SK-MEL-5 (cell line): ENCODE results near the gene ERC1. TPM values are rescaled to one million over a fixed set of nuclear protein-coding genes. Genes with fewer than 3 reads are reported as not detected.

Experiments
- DNase-seq: peaks from one replicate; pipeline ENCODE4 v3.0.0-alpha.2; 2016; ENCODE audit warnings: low read depth, low spot score
- in situ Hi-C: cut with HindIII; loops from 2 replicates; pipeline ENCODE4 v1.10.0; 2016; ENCODE audit warnings: low sequenced_read_pairs, high pct_unique_total_duplicates, low pct_unique_long_range_greater_than_20kb
- polyA plus RNA-seq, 2 experiments: library from polyadenylated mRNA; depleted of rRNA; stranded (reverse); fragments of >200 nt; gene quantifications; 2 replicates each; pipeline ENCODE4 v1.2.3, GENCODE V29; 2015
- total RNA-seq: library from RNA; depleted of rRNA; stranded (reverse); fragments of >200 nt; shearing (Covaris generic); gene quantifications from 2 replicates; pipeline ENCODE4 v1.2.3, GENCODE V29; 2014; rRNA removed

ERC1 gene
- total RNA-seq: 14.3 and 14.4 TPM in 2 replicates
- 12.2 and 12.8 TPM in 2 replicates for polyA plus RNA-seq (2015; cell fraction: cytosol; rRNA removed)
- polyA plus RNA-seq (2015; cell fraction: nucleus; rRNA removed): 3.7 and 4.8 TPM in 2 replicates

GRCh38 chr12:990661-991349, at the start of gene ERC1:
Gene ERC1, plus strand, starts transcription at chr12:991223. Its CDS starts 36,681 bp downstream, at chr12:1027904.
- in situ Hi-C loops: no loop called here

GRCh38 chr12:943051-943450, 48.0 kb upstream of the ERC1 start:
- no peak for DNase-seq
- in situ Hi-C loops: no loop called here

More at GRCh38 chr12:990661-991349, at the start of gene ERC1:
- DNase-seq: peak; percentile 90

GRCh38 chr12:944211-944610, 46.8 kb upstream of the ERC1 start:
- in situ Hi-C loops: no loop called here
- no peak for DNase-seq

GRCh38 chr12:946212-946611, 44.8 kb upstream of the ERC1 start:
- DNase-seq: no peak
- in situ Hi-C loops: no loop called here

- in situ Hi-C loops: no loop called here
- DNase-seq: no peak
These were observed 44.4 kb upstream of the ERC1 start for GRCh38 chr12:946631-947030.

GRCh38 chr12:948238-948637, 42.8 kb upstream of the ERC1 start:
- in situ Hi-C loops: no loop called here
- no peak for DNase-seq

- in situ Hi-C loops: no loop called here
- DNase-seq: peak; percentile 99
These were observed 41.4 kb upstream of the ERC1 start, which contains the start of gene RAD52 for GRCh38 chr12:949453-950191. Gene RAD52, minus strand, starts transcription at chr12:949694. Its CDS starts 16,636 bp downstream, at chr12:933058.

GRCh38 chr12:951176-951575, 39.8 kb upstream of the ERC1 start:
- in situ Hi-C loops: no loop called here
- no peak for DNase-seq

GRCh38 chr12:953776-954175, 37.2 kb upstream of the ERC1 start:
- in situ Hi-C loops: no loop called here
- DNase-seq: no peak

GRCh38 chr12:954741-955140, 36.3 kb upstream of the ERC1 start:
- in situ Hi-C loops: no loop called here
- no peak for DNase-seq

- in situ Hi-C loops: no loop called here
- DNase-seq: no peak
These were observed 35.1 kb upstream of the ERC1 start for GRCh38 chr12:955939-956338.

- in situ Hi-C loops: no loop called here
- no peak for DNase-seq
These were observed 32.4 kb upstream of the ERC1 start for GRCh38 chr12:958588-959123.

- in situ Hi-C loops: no loop called here
- DNase-seq: no peak
These were observed 24.3 kb upstream of the ERC1 start for GRCh38 chr12:966724-967123.

- in situ Hi-C loops: no loop called here
- no peak for DNase-seq
These were observed 23.4 kb upstream of the ERC1 start for GRCh38 chr12:967641-968040.

- in situ Hi-C loops: no loop called here
- no peak for DNase-seq
These were observed 22.5 kb upstream of the ERC1 start for GRCh38 chr12:968545-968944.

- no peak for DNase-seq
- in situ Hi-C loops: no loop called here
These were observed 21.2 kb upstream of the ERC1 start for GRCh38 chr12:969821-970220.

- DNase-seq: no peak
- in situ Hi-C loops: no loop called here
These were observed 19.0 kb upstream of the ERC1 start for GRCh38 chr12:971991-972390.

GRCh38 chr12:974271-974862, 16.7 kb upstream of the ERC1 start:
- in situ Hi-C loops: no loop called here
- DNase-seq: no peak
